HFFc6 (cell line): ENCODE measurements around the gene TEX51. TPM values are rescaled to one million over a fixed set of nuclear protein-coding genes. Genes with fewer than 3 reads are reported as not detected.

Experiments
- DNase-seq: peaks from one replicate; pipeline ENCODE4 v3.0.0-alpha.2; 2018
- H3K27ac Mint-ChIP-seq: 2 replicates; pipeline ENCODE4 v1.8.0; 2020; ENCODE audit warnings: mild to moderate bottlenecking, mixed read lengths
- H3K27me3 Mint-ChIP-seq: 2 replicates; pipeline ENCODE4 v1.8.0; 2021; ENCODE audit warnings: mild to moderate bottlenecking, moderate library complexity, mixed read lengths; ENCODE audit not compliant: insufficient read depth
- H3K36me3 Mint-ChIP-seq: 2 replicates; pipeline ENCODE4 v1.8.0; 2021; ENCODE audit warnings: low read depth, mixed read lengths
- H3K4me1 Mint-ChIP-seq: 2 replicates; pipeline ENCODE4 v1.8.0; 2020; ENCODE audit warnings: low read depth, mixed read lengths
- H3K4me3 Mint-ChIP-seq: 2 replicates; pipeline ENCODE4 v1.8.0; 2020; ENCODE audit warnings: mild to moderate bottlenecking, moderate library complexity, mixed read lengths
- H3K9me3 Mint-ChIP-seq: 2 replicates; pipeline ENCODE4 v1.8.0; 2020; ENCODE audit warnings: mild to moderate bottlenecking, mixed read lengths
- total RNA-seq, 6 experiments: library from RNA; stranded (reverse); fragmentation: NEBNext Ultra II Directional; extraction: Animal tissue kit (Norgen Biotek cat#: 25700); gene quantifications; 2 replicates in 1 of 6; 3 replicates in 5 of 6; pipeline ENCODE4 v1.2.3, GENCODE V29; 2021
- TF ChIP-seq, protein P1 (sequence below): fragments of 200-600 bp; sonication (generic); IDR thresholded peaks from 2 replicates; pipeline ENCODE4 v1.5.0; 2021; ENCODE audit warnings: antibody characterized with exemption, mild to moderate bottlenecking

Gene TEX51
- total RNA-seq, 6 experiments from 2014 or later = not detected

DNA sequence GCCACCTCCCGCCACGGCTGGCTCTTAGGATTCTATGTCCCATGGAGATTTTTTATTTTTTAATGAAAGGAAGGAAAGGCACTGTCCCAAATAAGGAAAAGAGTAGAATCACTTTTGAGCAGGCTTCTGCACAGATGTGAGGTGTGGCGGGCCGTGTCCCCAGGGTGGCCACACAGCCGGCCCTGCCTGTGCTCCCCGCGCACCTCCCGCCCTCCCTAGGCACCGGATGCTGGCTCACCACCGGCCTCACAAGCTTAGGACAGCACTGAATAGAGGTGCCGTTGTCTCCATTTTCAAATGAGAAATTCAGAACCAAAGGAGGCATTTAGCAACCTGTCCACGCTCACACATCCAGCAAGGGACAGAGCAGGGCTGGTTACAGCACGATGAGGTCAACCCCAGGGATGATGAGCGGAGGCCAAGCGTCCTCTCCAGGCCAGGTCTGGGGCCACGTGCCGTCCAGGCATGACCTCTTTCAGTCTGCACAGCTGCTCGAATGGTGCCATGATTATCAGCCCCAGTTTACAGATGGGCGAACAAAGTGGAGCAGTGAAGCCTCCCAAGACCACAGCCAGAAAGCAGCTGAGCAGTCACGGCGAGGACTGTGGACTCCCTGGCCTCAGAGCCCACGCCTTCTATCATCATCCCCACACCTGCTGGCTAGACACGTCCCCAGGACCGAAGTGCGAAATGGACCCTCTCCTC is 20.7 kb upstream of the TEX51 start:
- Mint-ChIP-seq H3K27ac (no peak overlapping the region), H3K4me1 (no peaks in the 10 kb centered on the region), H3K36me3 (no peaks in the 10 kb centered on the region), H3K9me3 (peaks cover 9% of the 10 kb centered on the region), H3K4me3 (no peak overlapping the region), H3K27me3 (peaks cover 4% of the 10 kb centered on the region; the same call in 1 of the 2 replicates)
- TF ChIP-seq, protein P1, sequence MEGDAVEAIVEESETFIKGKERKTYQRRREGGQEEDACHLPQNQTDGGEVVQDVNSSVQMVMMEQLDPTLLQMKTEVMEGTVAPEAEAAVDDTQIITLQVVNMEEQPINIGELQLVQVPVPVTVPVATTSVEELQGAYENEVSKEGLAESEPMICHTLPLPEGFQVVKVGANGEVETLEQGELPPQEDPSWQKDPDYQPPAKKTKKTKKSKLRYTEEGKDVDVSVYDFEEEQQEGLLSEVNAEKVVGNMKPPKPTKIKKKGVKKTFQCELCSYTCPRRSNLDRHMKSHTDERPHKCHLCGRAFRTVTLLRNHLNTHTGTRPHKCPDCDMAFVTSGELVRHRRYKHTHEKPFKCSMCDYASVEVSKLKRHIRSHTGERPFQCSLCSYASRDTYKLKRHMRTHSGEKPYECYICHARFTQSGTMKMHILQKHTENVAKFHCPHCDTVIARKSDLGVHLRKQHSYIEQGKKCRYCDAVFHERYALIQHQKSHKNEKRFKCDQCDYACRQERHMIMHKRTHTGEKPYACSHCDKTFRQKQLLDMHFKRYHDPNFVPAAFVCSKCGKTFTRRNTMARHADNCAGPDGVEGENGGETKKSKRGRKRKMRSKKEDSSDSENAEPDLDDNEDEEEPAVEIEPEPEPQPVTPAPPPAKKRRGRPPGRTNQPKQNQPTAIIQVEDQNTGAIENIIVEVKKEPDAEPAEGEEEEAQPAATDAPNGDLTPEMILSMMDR = no peak
- no peak for DNase-seq

DNA sequence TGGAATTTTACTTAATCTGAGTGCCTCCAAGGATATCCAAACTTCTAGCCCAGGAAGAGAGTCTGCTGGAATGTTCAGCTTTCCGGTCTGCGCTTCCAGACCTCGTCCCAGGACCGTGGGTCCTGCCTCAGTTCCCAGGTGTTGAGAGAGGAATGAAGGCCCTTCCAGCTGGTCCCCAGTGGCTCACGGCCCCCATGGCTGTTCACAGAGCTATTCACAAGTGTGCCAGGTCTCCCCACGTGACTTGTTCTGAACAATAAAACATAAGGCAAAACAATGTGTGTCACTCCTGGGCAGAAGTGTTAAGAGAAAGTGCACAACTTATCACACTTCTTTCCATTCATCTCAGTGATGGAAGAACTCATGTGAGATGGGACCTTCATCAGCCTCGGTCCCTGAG is 20.1 kb upstream of the TEX51 start:
- Mint-ChIP-seq H3K36me3 (no peaks in the 10 kb centered on the region), H3K27me3 (peaks cover 5% of the 10 kb centered on the region), H3K4me1 (no peaks in the 10 kb centered on the region), H3K9me3 (peaks cover 9% of the 10 kb centered on the region), H3K4me3 (no peak overlapping the region), H3K27ac (no peak overlapping the region)
- TF ChIP-seq, protein P1 = no peak
- DNase-seq = no peak

DNA sequence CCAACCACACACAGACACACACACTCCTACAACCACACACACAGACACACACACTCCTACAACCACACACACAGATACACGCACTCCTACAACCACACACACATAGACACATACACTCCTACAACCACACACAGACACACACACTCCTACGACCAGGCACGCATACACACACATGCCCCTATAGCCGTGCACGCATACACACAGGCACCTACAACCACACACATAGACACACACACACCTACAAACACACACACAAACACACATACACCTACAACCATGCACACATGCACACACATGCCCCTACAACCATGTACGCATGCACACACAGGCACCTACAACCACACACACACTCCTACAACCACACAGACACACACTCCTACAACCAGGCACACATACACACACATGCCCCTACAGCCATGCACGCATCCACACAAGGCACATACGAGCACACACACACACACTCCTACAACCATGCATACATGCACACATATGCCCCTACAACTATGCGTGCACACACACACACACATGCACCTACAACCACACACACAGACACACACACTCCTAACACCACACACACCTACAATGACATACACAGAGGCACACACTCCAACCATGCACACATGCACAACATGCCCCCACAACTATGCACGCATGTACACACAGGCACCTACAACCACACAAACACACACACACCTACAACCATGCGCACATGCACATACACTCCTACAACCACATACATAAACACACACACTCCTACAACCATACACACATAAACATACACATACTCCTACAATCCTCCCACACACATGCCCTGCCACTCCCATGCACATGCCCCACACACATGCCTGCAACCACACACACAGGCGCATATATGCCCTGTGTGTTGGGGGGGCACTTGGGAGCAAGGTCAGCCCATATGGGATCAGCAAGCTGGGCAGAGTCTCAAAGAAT is 19.1 kb upstream of the TEX51 start:
- DNase-seq = no peak
- Mint-ChIP-seq H3K36me3 (no peaks in the 10 kb centered on the region), H3K9me3 (peaks cover 9% of the 10 kb centered on the region), H3K4me1 (no peaks in the 10 kb centered on the region), H3K27ac (no peak overlapping the region), H3K27me3 (peaks cover 5% of the 10 kb centered on the region), H3K4me3 (no peak overlapping the region)
- TF ChIP-seq, protein P1 = no peak

- TF ChIP-seq, protein P1 = no peak
- H3K4me3 Mint-ChIP-seq = no peak overlapping the region
- H3K27me3 Mint-ChIP-seq = peaks cover 5% of the 10 kb centered on the region
Measured at GRCh38 chr2:126880324-126880723, 18.4 kb upstream of the TEX51 start.

GRCh38 chr2:126880817-126881216 is 17.9 kb upstream of the TEX51 start:
- DNase-seq = no peak
- no peak overlapping the region for H3K4me3 Mint-ChIP-seq
- no peaks in the 10 kb centered on the region for H3K36me3 Mint-ChIP-seq
- no peaks in the 10 kb centered on the region; the same call in 1 of the 2 replicates for H3K9me3 Mint-ChIP-seq
- TF ChIP-seq, protein P1 = no peak
- no peaks in the 10 kb centered on the region for H3K4me1 Mint-ChIP-seq
- no peak overlapping the region for H3K27ac Mint-ChIP-seq
- H3K27me3 Mint-ChIP-seq = peaks cover 3% of the 10 kb centered on the region

More at GRCh38 chr2:126880324-126880723, 18.4 kb upstream of the TEX51 start:
- DNase-seq = no peak
- Mint-ChIP-seq H3K4me1 (no peaks in the 10 kb centered on the region), H3K36me3 (no peaks in the 10 kb centered on the region), H3K27ac (no peak overlapping the region), H3K9me3 (peaks cover 5% of the 10 kb centered on the region; the same call in 1 of the 2 replicates)
